ENCODE data around the gene FAHD2A.

The FAHD2A gene

GRCh38 chr2:95372845-95373244, 29.7 kb upstream of the FAHD2A start:
- no peak overlapping the region for H3K4me3 ChIP-seq (ENCODE audit: low read depth, low read length)
- TF ChIP-seq CTCF (IDR thresholded peaks at IDR 0.05; ENCODE audit: low read depth, low read length), result no peak

- TF ChIP-seq CTCF (IDR thresholded peaks at IDR 0.05; ENCODE audit: low read depth, low read length), result no peak
- no peak overlapping the region for H3K4me3 ChIP-seq (ENCODE audit: low read depth, low read length)
These were observed 28.5 kb upstream of the FAHD2A start for GRCh38 chr2:95374029-95374428.

GRCh38 chr2:95374451-95374920, 28.0 kb upstream of the FAHD2A start:
- no peak overlapping the region for H3K4me3 ChIP-seq (ENCODE audit: low read depth, low read length)
- TF ChIP-seq CTCF (IDR thresholded peaks at IDR 0.05; ENCODE audit: low read depth, low read length), result no peak

- no peak overlapping the region for H3K4me3 ChIP-seq (ENCODE audit: low read depth, low read length)
- no peak for TF ChIP-seq CTCF (IDR thresholded peaks at IDR 0.05; ENCODE audit: low read depth, low read length)
These were observed 27.5 kb upstream of the FAHD2A start for GRCh38 chr2:95374921-95375471.

GRCh38 chr2:95375532-95376150, 26.9 kb upstream of the FAHD2A start:
- H3K4me3 ChIP-seq (ENCODE audit: low read depth, low read length), result no peak overlapping the region
- TF ChIP-seq CTCF (IDR thresholded peaks at IDR 0.05; ENCODE audit: low read depth, low read length), result no peak

- H3K4me3 ChIP-seq (ENCODE audit: low read depth, low read length), result no peak overlapping the region
- TF ChIP-seq CTCF (IDR thresholded peaks at IDR 0.05; ENCODE audit: low read depth, low read length), result no peak
These were observed 25.9 kb upstream of the FAHD2A start for GRCh38 chr2:95376311-95377215.

Data from WI38 (cell line).